Activated naive CD8-positive, alpha-beta T cell treated with anti-CD3 and anti-CD28 coated beads for 36 hours (primary cell): ENCODE results near the gene HCN1. TPM values are rescaled to one million over a fixed set of nuclear protein-coding genes. Genes with fewer than 3 reads are reported as not detected.
"Not testable (repeated sequence)": the region's sequence is repeated elsewhere in the genome, so short reads cannot be mapped to it uniquely, and the experiment has no call there.

Experiments
- DNase-seq: peaks from one replicate; pipeline ENCODE4 v3.0.0; 2021
- H3K27ac Mint-ChIP-seq: one replicate; pipeline ENCODE4 v1.8.0; 2022; ENCODE audit warnings: mild to moderate bottlenecking, moderate library complexity, mixed read lengths
- H3K27me3 Mint-ChIP-seq: one replicate; pipeline ENCODE4 v1.8.0; 2022; ENCODE audit warnings: mild to moderate bottlenecking, mixed read lengths
- H3K36me3 Mint-ChIP-seq: one replicate; pipeline ENCODE4 v1.8.0; 2021; ENCODE audit warnings: mild to moderate bottlenecking, mixed read lengths
- H3K4me1 Mint-ChIP-seq: one replicate; pipeline ENCODE4 v1.8.0; 2021; ENCODE audit warnings: mixed read lengths
- H3K4me3 Mint-ChIP-seq: one replicate; pipeline ENCODE4 v1.8.0; 2022; ENCODE audit warnings: mild to moderate bottlenecking, moderate library complexity, mixed read lengths
- H3K9me3 Mint-ChIP-seq: one replicate; pipeline ENCODE4 v1.8.0; 2022; ENCODE audit warnings: mixed read lengths
- total RNA-seq, 2 experiments: library from RNA; stranded (reverse); gene quantifications; one replicate each; pipeline ENCODE4 v1.2.3, GENCODE V29; 2021

Gene HCN1
- total RNA-seq, 2 experiments from 2014 or later, result not detected

DNA sequence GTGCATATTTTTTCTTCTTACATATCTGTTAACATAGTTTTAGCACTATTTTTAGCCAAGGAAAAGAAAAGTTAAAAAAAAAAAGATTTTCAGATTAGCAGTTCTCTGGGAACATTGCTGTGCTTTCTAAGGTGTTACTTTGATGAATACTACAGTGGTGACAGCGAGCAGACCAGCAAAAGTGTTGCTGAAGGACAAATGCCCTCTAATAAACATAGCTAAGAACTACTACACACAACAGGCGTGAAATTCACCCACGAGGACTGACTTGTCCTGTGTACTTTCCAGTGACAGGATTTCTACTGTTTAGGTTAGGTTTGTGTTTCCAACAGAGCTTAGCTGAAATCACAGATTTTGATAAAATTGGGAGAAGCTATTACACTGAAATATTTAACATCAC, 153.8 kb downstream of the HCN1 start:
- H3K4me3 Mint-ChIP-seq, result no peak overlapping the region
- H3K27me3 Mint-ChIP-seq, result no peaks in the 10 kb centered on the region
- DNase-seq, result no peak
- H3K27ac Mint-ChIP-seq, result no peak overlapping the region
- H3K4me1 Mint-ChIP-seq, result no peaks in the 10 kb centered on the region
- H3K36me3 Mint-ChIP-seq, result no peaks in the 10 kb centered on the region
- peaks cover 5% of the 10 kb centered on the region for H3K9me3 Mint-ChIP-seq

DNA sequence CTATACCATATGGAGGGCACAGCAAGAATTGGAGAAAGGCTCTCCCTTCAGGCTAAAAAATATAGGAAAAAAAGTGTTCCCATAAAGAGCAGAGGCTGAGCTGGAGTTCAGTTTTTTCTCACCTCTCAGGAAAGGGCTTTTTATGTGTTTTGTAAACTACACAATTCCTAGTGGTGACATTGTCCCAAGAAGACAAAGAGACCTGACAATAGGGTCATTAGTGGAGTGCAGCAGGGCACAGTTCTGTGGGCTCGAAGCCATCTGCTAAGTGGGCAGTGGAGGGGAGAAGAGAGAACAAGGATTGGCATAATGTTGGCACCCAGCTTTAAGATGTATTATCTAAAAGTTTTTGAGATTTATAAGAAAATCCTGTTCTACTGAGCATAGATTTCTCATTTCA, 162.5 kb downstream of the HCN1 start:
- H3K4me3 Mint-ChIP-seq, result no peak overlapping the region
- no peak overlapping the region for H3K27ac Mint-ChIP-seq
- DNase-seq, result no peak
- H3K36me3 Mint-ChIP-seq, result no peaks in the 10 kb centered on the region
- no peaks in the 10 kb centered on the region for H3K27me3 Mint-ChIP-seq
- H3K9me3 Mint-ChIP-seq, result peaks cover 9% of the 10 kb centered on the region
- H3K4me1 Mint-ChIP-seq, result no peaks in the 10 kb centered on the region

DNA sequence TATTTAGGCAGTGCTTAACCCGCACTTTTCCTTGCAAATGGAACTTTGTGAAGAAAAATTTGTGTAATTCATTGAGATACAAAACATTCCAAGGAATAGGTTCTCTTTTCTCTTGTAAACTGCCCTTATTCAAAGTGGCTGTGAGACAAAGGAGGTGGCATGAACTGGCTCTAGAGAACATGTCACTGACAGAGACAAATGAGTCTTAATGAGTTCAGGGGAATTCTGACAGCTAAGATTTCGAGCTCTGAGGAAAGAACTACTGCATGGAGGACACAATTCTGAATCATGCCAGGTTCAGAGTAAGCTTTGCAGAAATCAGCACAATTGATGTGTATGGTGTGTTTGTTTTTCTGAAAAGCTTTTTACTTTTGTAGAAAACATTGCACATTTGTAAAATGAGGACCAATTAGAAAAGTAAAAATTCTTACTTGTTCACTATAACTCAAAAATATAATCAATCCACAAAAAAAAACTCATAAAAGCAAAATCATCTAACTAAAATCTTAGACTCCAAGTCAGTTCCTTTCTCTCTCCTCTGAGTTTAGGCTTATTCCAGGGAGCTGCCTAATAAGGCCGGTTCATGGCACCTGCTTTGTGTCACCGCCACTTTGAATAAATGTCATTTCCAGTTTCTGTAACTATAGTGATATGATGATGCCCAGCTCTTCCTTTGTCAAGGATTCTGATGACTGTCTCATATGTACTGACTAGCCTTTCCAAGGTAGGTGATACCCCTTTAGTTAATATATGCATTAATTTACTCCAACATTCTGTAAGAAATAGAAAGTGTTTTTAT, 163.2 kb downstream of the HCN1 start:
- Mint-ChIP-seq H3K4me3 (no peak overlapping the region), H3K27me3 (no peaks in the 10 kb centered on the region), H3K4me1 (no peaks in the 10 kb centered on the region), H3K36me3 (no peaks in the 10 kb centered on the region), H3K9me3 (peaks cover 10% of the 10 kb centered on the region), H3K27ac (no peak overlapping the region)
- no peak for DNase-seq

DNA sequence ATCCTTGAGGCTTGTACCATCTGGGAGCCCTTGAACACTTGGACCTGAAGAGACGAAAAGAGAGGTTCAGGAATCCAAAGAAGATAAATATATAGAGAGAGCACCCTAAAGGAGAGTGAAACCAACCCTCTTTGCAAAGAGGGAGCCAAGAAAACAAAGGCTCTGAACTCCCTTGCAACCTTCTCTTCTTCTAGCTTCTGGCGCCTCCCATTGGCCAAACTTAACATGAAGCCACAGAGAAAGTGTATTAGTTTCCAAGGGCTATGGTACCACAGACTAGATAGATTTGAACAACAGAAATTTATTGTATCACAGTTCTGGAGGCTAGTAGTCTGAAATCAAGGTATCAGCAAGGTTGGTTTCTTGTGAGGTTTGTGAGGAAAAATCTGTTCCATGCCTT, 175.1 kb downstream of the HCN1 start:
- DNase-seq, result no peak

DNA sequence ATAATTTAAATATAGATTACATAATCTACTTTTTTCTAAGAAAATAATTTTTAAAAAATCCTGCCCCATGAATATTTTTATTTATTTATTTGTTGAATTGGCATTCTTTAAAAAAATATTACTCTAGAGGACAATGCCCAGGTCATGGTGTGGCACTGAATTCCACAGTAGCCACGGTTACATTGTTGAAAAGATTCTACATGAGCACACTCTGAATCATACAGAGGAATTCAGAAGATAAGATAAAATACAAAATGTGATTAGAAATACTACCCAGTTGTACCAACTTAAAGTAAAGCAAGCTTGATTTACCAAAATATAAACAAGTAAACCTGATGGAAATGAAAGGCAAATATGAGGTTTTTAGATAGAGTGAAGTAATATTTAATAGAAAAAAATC, 183.7 kb downstream of the HCN1 start:
- Mint-ChIP-seq H3K27ac (no peak overlapping the region), H3K36me3 (no peaks in the 10 kb centered on the region), H3K4me3 (no peak overlapping the region), H3K4me1 (no peaks in the 10 kb centered on the region), H3K27me3 (no peaks in the 10 kb centered on the region), H3K9me3 (peaks cover 2% of the 10 kb centered on the region)
- DNase-seq, result no peak

More for the DNA sequence above, 175.1 kb downstream of the HCN1 start:
- Mint-ChIP-seq H3K9me3 (peaks cover 1% of the 10 kb centered on the region), H3K27ac (no peak overlapping the region), H3K4me3 (no peak overlapping the region), H3K27me3 (no peaks in the 10 kb centered on the region), H3K4me1 (no peaks in the 10 kb centered on the region), H3K36me3 (no peaks in the 10 kb centered on the region)

DNA sequence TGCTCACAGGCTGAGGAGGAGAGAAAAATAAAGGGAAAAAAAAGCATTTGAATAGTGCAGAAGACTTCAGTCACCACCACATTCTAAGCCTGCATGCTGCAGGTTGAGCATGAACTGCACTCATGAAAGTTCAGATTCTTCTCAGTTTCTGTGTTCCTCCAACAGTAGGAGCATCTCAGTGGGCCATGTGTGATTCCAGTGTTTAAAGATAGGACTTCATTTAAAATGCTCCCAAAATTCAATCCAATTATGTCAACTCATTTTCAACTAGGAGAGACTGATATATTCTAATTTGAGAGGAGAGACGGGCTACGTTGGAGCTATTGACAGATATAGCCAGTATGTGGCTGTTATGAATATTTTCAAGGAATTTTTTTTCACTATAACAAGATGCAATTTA, 186.8 kb downstream of the HCN1 start:
- H3K9me3 Mint-ChIP-seq, result peaks cover 2% of the 10 kb centered on the region
- H3K4me1 Mint-ChIP-seq, result no peaks in the 10 kb centered on the region
- no peaks in the 10 kb centered on the region for H3K27me3 Mint-ChIP-seq
- H3K27ac Mint-ChIP-seq, result no peak overlapping the region
- DNase-seq, result no peak
- H3K36me3 Mint-ChIP-seq, result no peaks in the 10 kb centered on the region
- H3K4me3 Mint-ChIP-seq, result no peak overlapping the region

DNA sequence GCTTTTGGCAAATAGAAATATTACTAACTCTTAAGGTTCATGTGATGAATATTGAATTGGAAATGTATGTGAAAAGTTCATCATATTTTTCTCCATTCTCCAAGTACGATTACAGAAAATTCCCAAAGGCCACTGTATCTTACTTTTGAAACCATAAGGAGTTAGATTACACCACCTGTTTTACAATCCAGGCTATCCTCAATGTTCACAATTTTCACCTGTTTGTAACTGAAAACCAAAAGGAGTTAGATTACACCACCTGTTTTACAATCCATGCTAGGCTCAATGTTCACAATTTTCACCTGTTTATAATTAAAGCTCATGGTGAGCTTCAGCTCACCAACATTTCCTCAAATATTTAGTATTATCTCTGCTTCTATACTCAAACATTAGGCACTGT, 188.0 kb downstream of the HCN1 start:
- Mint-ChIP-seq H3K4me3 (no peak overlapping the region), H3K9me3 (peaks cover under 1% of the 10 kb centered on the region), H3K4me1 (no peaks in the 10 kb centered on the region), H3K27ac (no peak overlapping the region), H3K27me3 (no peaks in the 10 kb centered on the region), H3K36me3 (no peaks in the 10 kb centered on the region)
- no peak for DNase-seq

DNA sequence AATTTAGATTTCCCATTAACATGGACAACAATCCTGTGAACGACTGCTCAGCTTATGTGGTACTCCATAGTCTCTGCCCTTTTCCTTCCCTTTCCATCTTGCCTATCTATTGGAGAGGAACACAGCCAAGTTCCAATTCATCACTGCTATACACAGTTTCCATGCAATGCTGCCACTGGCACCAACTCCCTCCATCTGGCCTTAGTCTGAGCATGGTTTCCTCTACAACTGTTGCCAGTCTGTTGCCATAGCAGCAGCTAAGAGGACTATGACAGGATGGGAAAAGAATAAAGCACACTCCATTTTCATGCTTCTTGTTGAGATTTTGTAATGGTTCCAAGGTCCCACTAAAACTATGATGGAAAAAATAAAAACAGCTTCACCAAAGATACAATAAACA, 189.0 kb downstream of the HCN1 start:
- Mint-ChIP-seq H3K4me1 (no peaks in the 10 kb centered on the region), H3K27ac (no peak overlapping the region)
- DNase-seq, result no peak

DNA sequence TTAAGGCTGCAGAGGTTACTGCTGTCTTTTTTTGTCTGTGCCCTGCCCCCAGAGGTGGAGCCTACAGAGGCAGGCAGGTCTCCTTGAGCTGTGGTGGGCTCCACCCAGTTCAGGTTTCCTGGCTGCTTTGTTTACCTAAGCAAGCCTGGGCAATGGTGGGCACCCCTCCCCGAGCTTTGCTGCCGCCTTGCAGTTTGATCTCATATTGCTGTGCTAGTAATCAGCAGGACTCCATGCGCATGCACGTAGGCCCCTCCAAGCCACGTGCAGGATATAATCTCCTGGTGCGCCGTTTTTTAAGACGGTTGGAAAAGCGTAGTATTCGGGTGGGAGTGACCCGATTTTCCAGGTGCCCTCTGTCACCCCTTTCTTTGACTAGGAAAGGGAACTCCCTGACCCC, 197.2 kb downstream of the HCN1 start:
- not testable (repeated sequence) for DNase-seq, H3K27ac Mint-ChIP-seq, H3K27me3 Mint-ChIP-seq, H3K36me3 Mint-ChIP-seq, H3K4me3 Mint-ChIP-seq, H3K4me1 Mint-ChIP-seq, H3K9me3 Mint-ChIP-seq

More for the DNA sequence above, 189.0 kb downstream of the HCN1 start:
- Mint-ChIP-seq H3K27me3 (no peaks in the 10 kb centered on the region), H3K36me3 (no peaks in the 10 kb centered on the region), H3K4me3 (no peak overlapping the region), H3K9me3 (peaks cover 2% of the 10 kb centered on the region)

DNA sequence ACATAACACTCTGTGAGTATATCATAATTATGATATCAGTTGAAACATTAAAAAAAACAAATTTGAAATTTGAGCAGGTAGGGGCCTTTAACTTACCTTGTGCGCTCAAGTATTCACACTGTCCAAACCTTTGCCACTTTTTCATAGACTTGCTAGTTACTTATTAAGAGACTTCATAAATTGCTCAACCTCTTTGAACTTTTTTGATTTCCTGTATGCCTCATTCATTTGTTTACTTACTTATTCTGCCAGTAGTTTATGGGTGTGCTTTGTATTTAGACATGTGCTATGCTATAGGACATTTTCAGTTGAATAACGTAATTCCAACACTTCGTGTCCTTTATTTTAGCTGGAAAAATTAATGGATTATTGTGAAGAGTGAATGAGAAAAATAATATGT, 204.8 kb downstream of the HCN1 start:
- H3K27ac Mint-ChIP-seq, result no peak overlapping the region
- no peaks in the 10 kb centered on the region for H3K4me1 Mint-ChIP-seq
- H3K9me3 Mint-ChIP-seq, result peaks cover 6% of the 10 kb centered on the region
- no peaks in the 10 kb centered on the region for H3K27me3 Mint-ChIP-seq
- no peaks in the 10 kb centered on the region for H3K36me3 Mint-ChIP-seq
- no peak overlapping the region for H3K4me3 Mint-ChIP-seq
- no peak for DNase-seq

DNA sequence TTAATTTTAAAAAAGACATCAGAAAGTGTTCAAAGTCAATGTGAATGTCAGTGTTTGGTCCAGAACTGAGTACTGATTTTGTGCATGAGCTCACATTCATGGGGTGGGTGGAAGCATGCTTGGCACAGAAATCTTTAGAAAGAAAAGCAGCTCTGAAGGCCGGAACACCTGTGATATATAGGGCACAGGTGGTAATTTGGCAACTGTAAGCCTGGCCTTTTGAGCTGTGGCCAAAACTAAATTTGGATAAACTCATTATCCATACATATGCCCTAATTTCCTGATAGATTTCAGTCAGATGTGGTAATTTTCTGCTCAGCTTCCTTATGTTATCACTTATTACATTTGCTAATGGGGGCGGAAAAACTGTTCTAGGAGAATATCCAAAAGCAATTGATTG, 211.4 kb downstream of the HCN1 start:
- H3K9me3 Mint-ChIP-seq, result peaks cover 1% of the 10 kb centered on the region
- H3K4me1 Mint-ChIP-seq, result no peaks in the 10 kb centered on the region
- H3K36me3 Mint-ChIP-seq, result no peaks in the 10 kb centered on the region
- no peak for DNase-seq
- H3K4me3 Mint-ChIP-seq, result no peak overlapping the region
- H3K27ac Mint-ChIP-seq, result no peak overlapping the region
- H3K27me3 Mint-ChIP-seq, result no peaks in the 10 kb centered on the region

DNA sequence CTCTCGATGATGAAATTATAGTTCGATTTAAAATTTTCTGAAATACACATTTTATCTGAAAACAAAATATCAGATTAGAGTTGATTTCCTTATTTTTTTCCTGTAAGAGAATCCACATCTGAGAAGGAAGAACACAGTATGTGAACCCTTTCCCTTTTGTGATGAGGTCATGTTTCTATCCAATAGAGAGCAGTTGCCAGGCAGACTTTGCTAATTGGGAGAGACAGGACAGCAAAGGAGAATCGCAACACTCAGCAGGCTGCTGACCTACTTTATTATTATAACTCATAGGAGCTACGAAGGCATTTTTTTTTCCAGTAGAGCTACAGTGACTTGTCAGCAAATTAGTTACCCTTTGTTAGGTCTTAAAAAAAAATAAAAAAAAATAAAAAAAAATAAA, 242.1 kb downstream of the HCN1 start:
- H3K4me1 Mint-ChIP-seq, result no peaks in the 10 kb centered on the region
- H3K9me3 Mint-ChIP-seq, result peaks cover 2% of the 10 kb centered on the region
- no peaks in the 10 kb centered on the region for H3K27me3 Mint-ChIP-seq
- DNase-seq, result no peak
- H3K4me3 Mint-ChIP-seq, result no peak overlapping the region
- no peak overlapping the region for H3K27ac Mint-ChIP-seq
- H3K36me3 Mint-ChIP-seq, result no peaks in the 10 kb centered on the region

DNA sequence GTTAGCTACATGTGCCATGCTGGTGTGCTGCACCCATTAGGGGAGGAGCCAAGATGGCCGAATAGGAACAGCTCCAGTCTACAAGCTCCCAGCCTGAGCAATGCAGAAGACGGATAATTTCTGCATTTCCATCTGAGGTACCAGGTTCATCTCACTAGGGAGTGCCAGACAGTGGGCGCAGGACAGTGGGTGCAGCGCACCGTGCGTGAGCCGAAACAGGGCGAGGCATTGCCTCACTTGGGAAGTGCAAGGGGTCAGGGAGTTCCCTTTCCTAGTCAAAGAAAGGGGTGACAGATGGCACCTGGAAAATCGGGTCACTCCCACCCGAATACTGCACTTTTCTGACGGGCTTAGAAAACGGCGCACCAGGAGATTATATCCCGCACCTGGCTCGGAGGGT, 251.3 kb downstream of the HCN1 start:
- H3K9me3 Mint-ChIP-seq, H3K4me1 Mint-ChIP-seq, H3K4me3 Mint-ChIP-seq, H3K27ac Mint-ChIP-seq, H3K27me3 Mint-ChIP-seq, DNase-seq, H3K36me3 Mint-ChIP-seq: not testable (repeated sequence)

DNA sequence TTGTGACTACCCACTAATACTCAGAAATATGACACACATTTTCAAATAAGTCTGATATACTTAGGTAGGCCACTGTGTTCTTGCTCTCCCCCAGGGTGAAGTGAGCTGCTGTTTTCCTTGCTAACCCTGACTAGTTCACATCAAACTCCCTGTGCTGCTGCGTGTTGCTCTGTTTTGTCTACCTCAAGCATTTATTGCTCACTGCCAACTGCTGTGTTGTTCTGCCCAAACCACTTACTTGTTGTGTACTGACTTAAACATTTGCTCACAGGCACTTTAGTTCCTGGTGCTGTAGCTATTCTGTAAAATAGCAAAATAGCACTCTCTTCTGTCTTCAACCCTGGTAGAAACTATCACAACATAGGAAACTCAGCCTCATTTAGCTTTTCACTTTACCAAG, 255.7 kb downstream of the HCN1 start:
- no peak for DNase-seq
- Mint-ChIP-seq H3K4me3 (no peak overlapping the region), H3K27me3 (no peaks in the 10 kb centered on the region), H3K4me1 (no peaks in the 10 kb centered on the region), H3K27ac (no peak overlapping the region), H3K36me3 (no peaks in the 10 kb centered on the region), H3K9me3 (peaks cover 5% of the 10 kb centered on the region)

DNA sequence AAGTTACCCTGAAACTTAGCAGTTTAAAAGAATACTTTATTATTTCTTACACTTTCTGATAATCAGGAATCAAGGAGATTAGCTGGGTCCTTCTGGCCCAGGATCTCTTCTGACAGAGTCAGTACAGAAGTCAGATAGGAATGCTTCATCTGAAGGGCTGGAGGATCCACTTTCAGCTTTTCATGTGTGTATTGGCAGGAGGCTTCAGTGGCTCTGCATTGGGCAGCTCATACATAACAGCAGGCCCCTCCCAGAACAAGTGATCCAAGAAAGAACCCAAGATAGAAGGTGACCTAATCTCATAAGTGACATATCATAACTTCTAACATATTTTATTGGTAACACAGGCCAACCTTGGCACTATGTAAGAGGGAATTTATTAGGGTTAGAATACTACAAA, 258.4 kb downstream of the HCN1 start:
- H3K36me3 Mint-ChIP-seq, result no peaks in the 10 kb centered on the region
- no peaks in the 10 kb centered on the region for H3K27me3 Mint-ChIP-seq

DNA sequence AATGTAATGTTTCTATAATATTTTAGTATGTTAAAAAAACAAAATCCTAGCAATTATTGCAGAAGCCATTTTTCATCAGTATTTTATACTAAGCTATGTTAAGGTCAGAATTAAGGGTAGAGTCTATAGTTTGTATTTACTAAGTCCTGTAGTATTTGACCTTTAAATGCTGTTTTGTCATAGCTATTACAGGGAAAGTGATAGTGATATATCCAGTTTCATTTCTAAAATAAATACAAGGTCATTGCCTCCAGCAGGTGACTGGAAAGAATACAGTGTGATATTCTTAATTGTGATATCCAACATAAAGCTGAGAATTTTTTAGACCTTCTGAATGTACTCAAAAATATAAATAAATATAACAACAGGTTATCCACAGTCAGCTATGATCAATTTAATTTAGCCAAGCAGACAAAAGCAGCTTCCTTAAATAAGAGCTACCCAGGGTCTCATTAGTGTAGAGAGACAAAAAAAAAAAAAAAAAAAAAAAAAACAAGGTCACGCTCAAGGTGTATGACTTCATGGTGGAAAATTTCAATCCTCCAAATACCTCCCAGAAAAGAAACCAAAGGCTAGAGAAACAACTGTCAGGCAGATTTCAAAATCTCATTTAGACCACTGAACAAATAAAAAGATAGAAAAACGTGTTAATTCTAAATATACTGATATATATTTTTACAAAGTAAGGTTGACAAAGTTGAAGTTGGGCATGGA, 278.7 kb downstream of the HCN1 start:
- DNase-seq, result no peak
- Mint-ChIP-seq H3K36me3 (no peaks in the 10 kb centered on the region), H3K4me1 (no peaks in the 10 kb centered on the region), H3K27ac (no peak overlapping the region), H3K9me3 (peaks cover 8% of the 10 kb centered on the region), H3K27me3 (no peaks in the 10 kb centered on the region), H3K4me3 (no peak overlapping the region)

More for the DNA sequence above, 258.4 kb downstream of the HCN1 start:
- H3K9me3 Mint-ChIP-seq, result peaks cover 7% of the 10 kb centered on the region
- no peak overlapping the region for H3K27ac Mint-ChIP-seq
- no peak for DNase-seq
- no peak overlapping the region for H3K4me3 Mint-ChIP-seq
- H3K4me1 Mint-ChIP-seq, result no peaks in the 10 kb centered on the region
